WERI-Rb-1 (cell line): ENCODE measurements around the gene LMO7.

ENCODE experiments used
- DNase-seq: peaks from one replicate; pipeline ENCODE4 v3.0.0-alpha.2; 2020
- H3K27ac ChIP-seq: fragments of 250-450 bp; sonication (Bioruptor Pico); 2 replicates; pipeline ENCODE4 v1.5.1; 2020; ENCODE audit warnings: mild to moderate bottlenecking, moderate library complexity
- H3K27me3 ChIP-seq: fragments of 250-450 bp; sonication (Bioruptor Pico); 2 replicates; pipeline ENCODE4 v1.5.1; 2021; ENCODE audit warnings: mild to moderate bottlenecking, low read depth, moderate library complexity; ENCODE audit not compliant: insufficient read depth, severe bottlenecking
- H3K36me3 ChIP-seq: fragments of 250-450 bp; sonication (Bioruptor Pico); 2 replicates; pipeline ENCODE4 v1.5.1; 2020; ENCODE audit warnings: mild to moderate bottlenecking, moderate library complexity
- H3K4me3 ChIP-seq: 2 replicates; pipeline ENCODE4 v1.5.1; 2011; ENCODE audit warnings: low read depth, mild to moderate bottlenecking, control low read depth, low read length
- H3K9me3 ChIP-seq: fragments of 250-450 bp; sonication (Bioruptor Pico); 2 replicates; pipeline ENCODE4 v1.5.1; 2021; ENCODE audit warnings: mild to moderate bottlenecking, moderate library complexity; ENCODE audit not compliant: severe bottlenecking
- TF ChIP-seq, protein P1 (sequence below): IDR thresholded peaks from 2 replicates; pipeline ENCODE4 v1.5.1; 2011; ENCODE audit warnings: low read depth, mild to moderate bottlenecking, control low read depth, inconsistent platforms, low read length

Gene LMO7

DNA sequence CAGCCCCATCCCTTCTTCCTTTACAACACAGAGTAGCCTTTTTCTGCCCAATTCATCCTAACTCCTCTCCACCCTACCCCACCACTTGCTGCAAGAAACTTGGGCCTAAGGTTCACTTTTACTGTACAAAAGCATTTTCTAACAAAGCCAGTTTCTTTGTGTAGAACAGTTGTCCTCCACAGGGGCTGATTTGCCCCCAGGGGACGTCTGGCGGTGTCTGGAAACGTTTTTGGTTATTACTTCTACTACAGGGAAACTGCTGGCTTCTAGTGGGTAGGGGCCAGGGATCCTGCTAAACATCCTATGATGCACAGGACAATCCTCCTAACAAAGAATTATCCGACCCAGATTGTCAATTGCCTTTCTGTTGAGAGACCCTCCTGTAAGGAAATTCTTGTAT is 7.3 kb upstream of the LMO7 start:
- Histone ChIP-seq H3K27me3 (no peaks in the 10 kb centered on the region), H3K9me3 (no peaks in the 10 kb centered on the region), H3K27ac (no peak overlapping the region), H3K4me3 (no peak overlapping the region), H3K36me3 (no peaks in the 10 kb centered on the region)
- no peak for DNase-seq
- TF ChIP-seq, protein P1, sequence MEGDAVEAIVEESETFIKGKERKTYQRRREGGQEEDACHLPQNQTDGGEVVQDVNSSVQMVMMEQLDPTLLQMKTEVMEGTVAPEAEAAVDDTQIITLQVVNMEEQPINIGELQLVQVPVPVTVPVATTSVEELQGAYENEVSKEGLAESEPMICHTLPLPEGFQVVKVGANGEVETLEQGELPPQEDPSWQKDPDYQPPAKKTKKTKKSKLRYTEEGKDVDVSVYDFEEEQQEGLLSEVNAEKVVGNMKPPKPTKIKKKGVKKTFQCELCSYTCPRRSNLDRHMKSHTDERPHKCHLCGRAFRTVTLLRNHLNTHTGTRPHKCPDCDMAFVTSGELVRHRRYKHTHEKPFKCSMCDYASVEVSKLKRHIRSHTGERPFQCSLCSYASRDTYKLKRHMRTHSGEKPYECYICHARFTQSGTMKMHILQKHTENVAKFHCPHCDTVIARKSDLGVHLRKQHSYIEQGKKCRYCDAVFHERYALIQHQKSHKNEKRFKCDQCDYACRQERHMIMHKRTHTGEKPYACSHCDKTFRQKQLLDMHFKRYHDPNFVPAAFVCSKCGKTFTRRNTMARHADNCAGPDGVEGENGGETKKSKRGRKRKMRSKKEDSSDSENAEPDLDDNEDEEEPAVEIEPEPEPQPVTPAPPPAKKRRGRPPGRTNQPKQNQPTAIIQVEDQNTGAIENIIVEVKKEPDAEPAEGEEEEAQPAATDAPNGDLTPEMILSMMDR, result no peak

DNA sequence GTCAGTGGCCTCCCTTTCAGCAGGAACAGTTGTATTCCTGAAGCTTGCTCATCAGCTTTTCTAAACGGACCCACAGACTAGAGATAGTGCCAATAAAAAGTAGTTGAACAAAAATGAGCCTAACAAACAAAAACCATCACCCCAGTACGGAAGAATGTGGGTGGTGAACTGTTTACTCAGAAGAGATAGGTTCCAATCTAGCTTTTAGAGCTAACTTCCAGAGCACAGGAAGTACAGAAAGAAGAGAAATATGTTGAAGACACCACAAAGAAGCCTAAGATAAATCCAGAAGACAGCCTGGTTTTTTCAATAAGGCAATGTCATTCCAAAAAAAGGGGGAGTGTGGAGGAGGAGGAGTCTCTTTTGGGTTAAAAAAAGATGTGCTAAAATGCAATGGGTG is 2.8 kb upstream of the LMO7 start:
- no peaks in the 10 kb centered on the region for H3K9me3 ChIP-seq
- no peak for DNase-seq

DNA sequence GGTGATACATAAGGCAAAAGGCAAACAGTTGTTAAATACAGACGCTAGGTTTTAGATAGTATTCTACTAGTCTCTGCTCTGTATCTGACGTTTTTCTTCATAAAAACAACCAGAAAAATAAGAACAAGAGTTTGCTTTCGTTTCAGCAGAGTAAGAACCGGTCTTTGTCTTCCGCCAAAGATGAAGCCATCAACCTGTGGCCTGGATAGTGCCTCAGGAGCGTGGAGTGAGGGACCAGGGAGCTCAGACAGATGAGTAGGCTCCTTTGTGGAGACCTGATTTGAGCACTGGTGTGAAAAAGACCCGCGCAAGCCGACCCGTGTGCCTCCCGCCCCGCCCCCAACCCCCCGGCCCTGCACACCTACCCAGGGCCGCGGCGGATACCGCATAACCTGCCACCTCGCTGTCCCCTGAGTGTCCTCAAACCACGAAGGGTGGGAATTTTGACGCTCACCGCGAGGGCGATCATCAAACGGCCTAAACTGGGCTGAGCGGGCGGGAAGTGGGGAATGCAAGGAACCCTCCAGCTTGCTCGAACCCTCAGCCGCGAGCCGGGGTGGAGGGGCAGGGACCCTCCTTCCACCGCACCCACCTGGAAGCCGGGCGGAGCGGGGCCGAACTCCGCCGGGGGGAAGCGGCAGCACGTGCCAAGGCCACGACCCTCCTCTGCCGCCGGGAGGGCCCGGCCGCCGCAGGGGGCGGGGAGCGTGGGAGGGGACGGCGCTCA is 866 bp upstream of the LMO7 start:
- no peak overlapping the region for H3K4me3 ChIP-seq
- DNase-seq, result no peak
- no peaks in the 10 kb centered on the region for H3K27me3 ChIP-seq
- TF ChIP-seq, protein P1, result no peak
- no peaks in the 10 kb centered on the region for H3K9me3 ChIP-seq
- no peak overlapping the region for H3K27ac ChIP-seq
- no peaks in the 10 kb centered on the region for H3K36me3 ChIP-seq

More for the DNA sequence above, 2.8 kb upstream of the LMO7 start:
- TF ChIP-seq, protein P1, result no peak
- H3K36me3 ChIP-seq, result no peaks in the 10 kb centered on the region
- no peak overlapping the region for H3K4me3 ChIP-seq
- H3K27me3 ChIP-seq, result no peaks in the 10 kb centered on the region
- H3K27ac ChIP-seq, result no peak overlapping the region

DNA sequence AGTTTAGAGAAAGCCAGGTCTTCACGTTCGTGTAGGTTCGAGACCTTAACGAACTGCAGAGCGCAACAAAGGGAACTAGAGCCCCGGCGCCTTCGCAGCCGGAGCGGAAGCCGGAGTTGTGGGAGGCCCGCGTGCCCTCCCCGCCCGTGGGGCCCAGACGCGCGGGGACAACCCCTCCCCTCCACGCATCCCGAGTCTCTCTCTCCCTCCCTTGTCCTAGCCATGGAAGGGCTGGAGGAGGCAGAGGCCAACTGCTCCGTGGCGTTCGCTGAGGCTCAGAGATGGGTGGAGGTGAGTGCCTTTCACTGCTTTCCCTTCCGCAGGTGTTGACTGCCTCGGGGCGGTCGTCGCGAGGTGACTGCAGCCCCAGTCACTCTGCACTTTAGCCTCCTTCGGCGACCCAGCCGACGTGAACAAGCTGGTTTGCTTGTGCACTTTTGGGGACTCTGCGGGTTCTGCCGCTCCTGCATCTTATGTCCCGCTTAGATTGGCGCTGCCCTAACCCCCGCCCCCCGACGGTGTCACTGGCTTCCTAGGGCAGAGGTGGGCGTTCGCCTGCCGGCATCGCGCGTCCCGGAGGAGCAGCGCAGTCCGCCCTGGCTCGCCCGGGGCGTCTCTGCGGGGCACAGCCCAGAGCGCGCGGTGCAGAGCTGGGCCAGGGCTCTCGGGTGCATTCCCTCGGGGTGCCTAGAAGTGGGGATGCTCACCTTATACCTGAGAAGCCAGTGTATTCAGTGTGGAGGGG is 478 bp downstream of the LMO7 start:
- Histone ChIP-seq H3K36me3 (no peaks in the 10 kb centered on the region), H3K27me3 (no peaks in the 10 kb centered on the region), H3K27ac (no peak overlapping the region; the same call in 1 of the 2 replicates), H3K9me3 (no peaks in the 10 kb centered on the region), H3K4me3 (peak overlapping the region; percentile 77)
- DNase-seq, result peak; percentile 20
- TF ChIP-seq, protein P1, result no peak

DNA sequence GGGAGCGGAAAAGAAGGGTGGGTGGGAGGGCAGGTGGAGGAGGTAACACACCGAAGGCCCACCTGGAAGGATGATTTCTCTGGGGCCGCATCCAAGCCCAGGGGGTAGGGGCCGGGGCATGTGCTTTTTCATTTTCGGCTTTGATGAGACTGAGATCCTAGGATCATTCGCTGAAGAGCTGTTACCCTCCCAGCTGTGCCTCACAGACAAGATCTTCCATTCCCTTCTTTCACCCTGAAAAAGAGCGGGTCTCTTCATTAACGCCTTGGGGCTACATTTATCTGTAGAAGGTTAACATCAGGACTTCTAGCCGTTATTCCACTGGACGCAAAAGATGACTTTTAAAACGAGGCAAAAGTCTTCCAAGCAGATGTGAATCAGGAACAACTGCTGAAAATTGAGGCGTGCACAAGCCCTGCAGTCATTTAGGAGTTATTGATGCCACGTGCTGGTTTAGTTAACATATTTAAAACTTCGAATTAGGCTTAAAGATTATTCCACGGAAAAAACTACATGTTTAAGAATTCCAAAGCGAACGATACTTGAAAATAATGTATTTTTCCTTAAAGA is 1.1 kb downstream of the LMO7 start:
- TF ChIP-seq, protein P1, result no peak
- peak overlapping the region; percentile 77; the same call in 1 of the 2 replicates for H3K4me3 ChIP-seq
- DNase-seq, result no peak
- H3K27me3 ChIP-seq, result no peaks in the 10 kb centered on the region
- no peaks in the 10 kb centered on the region for H3K36me3 ChIP-seq
- no peaks in the 10 kb centered on the region for H3K9me3 ChIP-seq
- H3K27ac ChIP-seq, result no peak overlapping the region
